ENCODE data around the gene L3MBTL4. TPM values are rescaled to one million over a fixed set of nuclear protein-coding genes. Genes with fewer than 3 reads are reported as not detected.

L3MBTL4 gene
- total RNA-seq (under 1 TPM; 0.19 to 0.47 TPM), total RNA-seq (0 to 3.2 (median 0.47) reads per million in 172 experiments)
- 0.51 TPM for polyA plus RNA-seq (2013, experiment 1 of 2)
- polyA plus RNA-seq (2013, experiment 2 of 2): 0.38 TPM

DNA sequence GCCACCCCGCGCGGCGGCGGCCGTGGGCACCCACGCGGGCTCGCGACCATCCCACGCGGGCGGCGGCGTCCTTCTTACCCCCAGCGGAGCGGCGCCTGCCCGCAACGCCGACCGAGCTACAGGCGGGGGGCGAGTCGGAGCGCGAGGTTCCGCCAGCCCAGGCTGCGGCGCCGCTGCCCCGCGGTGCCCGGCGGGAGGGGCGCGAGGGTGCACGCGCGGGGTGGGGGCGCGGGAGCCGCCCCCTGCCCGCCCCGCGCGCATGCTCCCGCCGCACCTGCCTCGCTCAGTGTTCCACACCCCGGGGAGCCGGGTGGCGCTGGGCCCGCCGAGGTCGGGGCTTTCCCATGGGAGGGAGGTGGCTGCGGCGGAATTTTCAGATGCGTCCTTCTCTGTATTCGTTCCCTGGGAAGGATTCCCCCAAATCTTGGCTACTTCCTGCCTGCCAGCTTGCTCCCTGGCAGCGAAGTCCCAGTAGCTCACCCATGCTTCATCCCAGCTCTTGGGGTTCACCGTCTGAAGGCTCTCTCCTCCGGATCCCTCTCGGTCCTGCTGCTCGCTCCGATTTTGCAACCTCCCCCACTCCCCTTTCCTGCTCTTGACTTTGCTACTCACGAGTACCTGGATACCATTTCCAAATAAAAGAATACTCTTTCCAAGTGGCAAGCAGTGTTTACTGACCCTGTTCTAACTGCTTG, at the start of gene L3MBTL4:
L3MBTL4 (minus strand) TSS at position 189 of the 695 bp plus-strand sequence. CDS start 103,286 bp downstream, outside the sequence.
- ChIA-PET CTCF (no interaction called here), POLR2A (no interaction called here)
- Mint-ChIP-seq H3K4me3 (peak within 1 kb of the TSS; percentile 72), H3K36me3 (ENCODE audit: low read depth) (no peaks in the 10 kb centered on the region), H3K4me1 (ENCODE audit: low read depth) (no peaks in the 10 kb centered on the region), H3K27me3 (peaks cover 46% of the 10 kb centered on the region), H3K9me3 (no peaks in the 10 kb centered on the region), H3K27ac (no peak within 1 kb of the TSS)
- DNase-seq (peak in 2 of 14 experiments; percentile 27 to 35), ATAC-seq (ENCODE audit: poor library complexity) (no peak)
- peaks cover 0 to 22% of the 10 kb centered on the region in 2 experiments for H3K9me3 ChIP-seq (ENCODE audit: control insufficient read depth in 1 of 2, insufficient read depth in 1 of 2, low read length in 2 of 2)
- no peaks in the 10 kb centered on the region for H3K4me1 ChIP-seq (ENCODE audit: insufficient read depth, low read length)
- peaks cover 11 to 24% of the 10 kb centered on the region in 2 experiments for H3K27me3 ChIP-seq (ENCODE audit: control insufficient read depth in 1 of 2, insufficient read depth in 2 of 2, low read length in 2 of 2)
- intact Hi-C loops (cut with DNase I, micrococcal nuclease): no loop called here
- H3K36me3 ChIP-seq (ENCODE audit: insufficient read depth, low read length): no peaks in the 10 kb centered on the region
- no peak for TF ChIP-seq CTCF (IDR thresholded peaks at IDR 0.05)
- H3K27ac ChIP-seq (ENCODE audit: low read depth in 1 of 2, low read length in 2 of 2): no peak within 1 kb of the TSS
- peak within 1 kb of the TSS; percentile 31 for H3K4me3 ChIP-seq (ENCODE audit: low read length)

DNA sequence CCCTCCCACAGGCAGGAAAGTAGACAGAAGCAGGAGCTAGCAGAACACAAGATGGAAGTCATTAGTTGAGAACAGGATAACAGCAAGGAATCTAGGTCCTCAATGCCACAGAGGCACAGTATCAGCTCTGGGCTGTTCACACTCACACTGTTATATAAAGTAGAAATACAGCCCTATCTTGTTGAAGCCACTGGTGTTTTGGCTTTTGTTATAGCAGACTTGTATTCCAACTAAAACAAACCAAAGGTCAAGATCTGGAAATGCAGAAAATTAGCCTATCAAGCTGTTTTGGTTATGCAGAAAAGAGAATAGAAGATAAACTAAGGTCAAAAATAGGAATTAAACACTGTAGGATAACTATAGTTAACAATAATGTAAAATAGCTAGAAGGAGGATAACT, 37.5 kb upstream of the L3MBTL4 start:
- Mint-ChIP-seq H3K4me3 (no peak overlapping the region), H3K4me1 (ENCODE audit: low read depth) (no peaks in the 10 kb centered on the region), H3K9me3 (peaks cover 2% of the 10 kb centered on the region), H3K27ac (no peak overlapping the region), H3K36me3 (ENCODE audit: low read depth) (no peaks in the 10 kb centered on the region), H3K27me3 (no peaks in the 10 kb centered on the region)
- intact Hi-C loops (cut with DNase I, micrococcal nuclease): no loop called here
- H3K27ac ChIP-seq (ENCODE audit: low read depth in 1 of 2, low read length in 2 of 2): no peak overlapping the region
- CTCF ChIA-PET: no interaction called here
- no peak overlapping the region for H3K4me3 ChIP-seq (ENCODE audit: low read length)
- POLR2A ChIA-PET: no interaction called here
- no peak for DNase-seq
- no peaks in the 10 kb centered on the region for H3K36me3 ChIP-seq (ENCODE audit: insufficient read depth, low read length)
- no peak for ATAC-seq (ENCODE audit: poor library complexity)
- TF ChIP-seq CTCF (IDR thresholded peaks at IDR 0.05): no peak
- H3K4me1 ChIP-seq (ENCODE audit: insufficient read depth, low read length): no peaks in the 10 kb centered on the region
- peaks cover 0 to 9% of the 10 kb centered on the region in 2 experiments for H3K9me3 ChIP-seq (ENCODE audit: control insufficient read depth in 1 of 2, insufficient read depth in 1 of 2, low read length in 2 of 2)
- no peaks in the 10 kb centered on the region for H3K27me3 ChIP-seq (ENCODE audit: control insufficient read depth in 1 of 2, insufficient read depth in 2 of 2, low read length in 2 of 2)

GRCh38 chr18:6449213-6449612, 34.5 kb upstream of the L3MBTL4 start:
- Mint-ChIP-seq H3K4me3 (no peak overlapping the region), H3K9me3 (no peaks in the 10 kb centered on the region), H3K4me1 (ENCODE audit: low read depth) (no peaks in the 10 kb centered on the region), H3K36me3 (ENCODE audit: low read depth) (no peaks in the 10 kb centered on the region), H3K27ac (no peak overlapping the region), H3K27me3 (no peaks in the 10 kb centered on the region)
- peaks cover 0 to 9% of the 10 kb centered on the region in 2 experiments for H3K9me3 ChIP-seq (ENCODE audit: control insufficient read depth in 1 of 2, insufficient read depth in 1 of 2, low read length in 2 of 2)
- CTCF ChIA-PET: no interaction called here
- DNase-seq: no peak
- intact Hi-C loops (cut with DNase I, micrococcal nuclease): no loop called here
- ATAC-seq (ENCODE audit: poor library complexity): no peak
- POLR2A ChIA-PET: no interaction called here
- TF ChIP-seq CTCF (IDR thresholded peaks at IDR 0.05): no peak
- no peaks in the 10 kb centered on the region for H3K36me3 ChIP-seq (ENCODE audit: insufficient read depth, low read length)
- no peaks in the 10 kb centered on the region for H3K4me1 ChIP-seq (ENCODE audit: insufficient read depth, low read length)
- no peak overlapping the region for H3K4me3 ChIP-seq (ENCODE audit: low read length)
- no peak overlapping the region for H3K27ac ChIP-seq (ENCODE audit: low read depth in 1 of 2, low read length in 2 of 2)
- H3K27me3 ChIP-seq (ENCODE audit: control insufficient read depth in 1 of 2, insufficient read depth in 2 of 2, low read length in 2 of 2): no peaks in the 10 kb centered on the region
